Left kidney (tissue), 2 donors: ENCODE measurements around the gene SF3B6. TPM values are rescaled to one million over a fixed set of nuclear protein-coding genes. Genes with fewer than 3 reads are reported as not detected.

ENCODE experiments used
- DNase-seq: peaks from one replicate; pipeline ENCODE4 v3.0.0-alpha.2; 2013
- polyA plus RNA-seq: library from polyadenylated mRNA; unstranded; fragments of 120-200 nt; gene quantifications from one replicate; pipeline ENCODE4 v1.2.1, GENCODE V29; 2013; ENCODE audit not compliant: insufficient read length

Gene SF3B6
- polyA plus RNA-seq, 1 donor: 145 TPM

GRCh38 chr2:24020244-24020643, 55.9 kb downstream of the SF3B6 start:
- no peak for DNase-seq

DNA sequence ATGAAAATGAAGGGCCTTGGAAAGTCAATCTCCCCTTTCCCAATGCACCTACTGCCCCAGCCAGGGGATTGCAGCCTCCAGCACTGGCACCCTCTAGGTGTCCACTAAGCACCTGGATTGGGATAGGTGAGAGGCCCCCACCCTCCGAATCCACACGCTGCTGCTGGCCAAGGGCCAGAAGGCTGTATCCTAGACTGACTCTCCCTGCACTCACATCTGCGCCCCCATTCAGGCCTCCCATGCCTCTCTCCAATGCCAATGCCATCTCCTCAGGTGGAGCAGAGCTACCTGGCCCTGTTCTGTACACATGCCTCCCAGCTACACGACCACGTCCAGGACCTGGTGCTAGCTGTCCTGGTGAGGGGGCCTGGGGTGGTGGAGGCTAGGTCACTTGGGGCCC, 56.4 kb downstream of the SF3B6 start:
- DNase-seq: no peak

- DNase-seq: no peak
These were observed 57.9 kb downstream of the SF3B6 start for GRCh38 chr2:24018241-24018640.

GRCh38 chr2:24017711-24018110, 58.4 kb downstream of the SF3B6 start:
- DNase-seq: no peak

Other genes starting within 250 kb of the SF3B6 start
- 23.8 TPM for gene ATAD2B, start 149.2 kb downstream of the SF3B6 start, polyA plus RNA-seq
- gene UBXN2A, start 135.9 kb downstream of the SF3B6 start, polyA plus RNA-seq: 22.7 TPM
- gene MFSD2B, start 66.2 kb downstream of the SF3B6 start, polyA plus RNA-seq: 2.4 TPM
- 15.9 TPM for gene WDCP, start 28.9 kb downstream of the SF3B6 start, polyA plus RNA-seq
- 10.0 TPM for gene FKBP1B, start 26.6 kb downstream of the SF3B6 start, polyA plus RNA-seq
- gene TP53I3, start 8.5 kb upstream of the SF3B6 start, polyA plus RNA-seq: 44.5 TPM
- 2.2 TPM for gene PFN4, start 47.0 kb upstream of the SF3B6 start, polyA plus RNA-seq
- 29.7 TPM for gene FAM228B, start 47.1 kb upstream of the SF3B6 start, polyA plus RNA-seq
- gene FAM228A, start 98.7 kb upstream of the SF3B6 start, polyA plus RNA-seq: 1.3 TPM